Measurements from ENCODE around the gene KCNJ14.

GRCh38 chr19:48455171-48455907 lies at the start of gene KCNJ14:
- TF ChIP-seq, protein P1, sequence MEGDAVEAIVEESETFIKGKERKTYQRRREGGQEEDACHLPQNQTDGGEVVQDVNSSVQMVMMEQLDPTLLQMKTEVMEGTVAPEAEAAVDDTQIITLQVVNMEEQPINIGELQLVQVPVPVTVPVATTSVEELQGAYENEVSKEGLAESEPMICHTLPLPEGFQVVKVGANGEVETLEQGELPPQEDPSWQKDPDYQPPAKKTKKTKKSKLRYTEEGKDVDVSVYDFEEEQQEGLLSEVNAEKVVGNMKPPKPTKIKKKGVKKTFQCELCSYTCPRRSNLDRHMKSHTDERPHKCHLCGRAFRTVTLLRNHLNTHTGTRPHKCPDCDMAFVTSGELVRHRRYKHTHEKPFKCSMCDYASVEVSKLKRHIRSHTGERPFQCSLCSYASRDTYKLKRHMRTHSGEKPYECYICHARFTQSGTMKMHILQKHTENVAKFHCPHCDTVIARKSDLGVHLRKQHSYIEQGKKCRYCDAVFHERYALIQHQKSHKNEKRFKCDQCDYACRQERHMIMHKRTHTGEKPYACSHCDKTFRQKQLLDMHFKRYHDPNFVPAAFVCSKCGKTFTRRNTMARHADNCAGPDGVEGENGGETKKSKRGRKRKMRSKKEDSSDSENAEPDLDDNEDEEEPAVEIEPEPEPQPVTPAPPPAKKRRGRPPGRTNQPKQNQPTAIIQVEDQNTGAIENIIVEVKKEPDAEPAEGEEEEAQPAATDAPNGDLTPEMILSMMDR (IDR thresholded peaks at IDR 0.05 in 4 of 5, conservative IDR thresholded peaks at IDR 0.05 in 1 of 5), result no peak
- no peak for TF ChIP-seq POLR2A (IDR thresholded peaks at IDR 0.05)
